Activated CD4-positive, alpha-beta T cell treated with anti-CD3 and anti-CD28 coated beads, Interleukin-2, amount 50 U/mL, for 48 hours (primary cell): ENCODE measurements around the gene CD47.

ENCODE experiments used
- DNase-seq, 2 experiments: peaks; one replicate each; pipeline ENCODE4 v3.0.0-alpha.2; 2020

CD47 gene

GRCh38 chr3:108044699-108045098 lies 46.1 kb downstream of the CD47 start:
- no peak for DNase-seq

- DNase-seq = no peak
Observed at GRCh38 chr3:108042300-108042699, 48.5 kb downstream of the CD47 start.

DNA sequence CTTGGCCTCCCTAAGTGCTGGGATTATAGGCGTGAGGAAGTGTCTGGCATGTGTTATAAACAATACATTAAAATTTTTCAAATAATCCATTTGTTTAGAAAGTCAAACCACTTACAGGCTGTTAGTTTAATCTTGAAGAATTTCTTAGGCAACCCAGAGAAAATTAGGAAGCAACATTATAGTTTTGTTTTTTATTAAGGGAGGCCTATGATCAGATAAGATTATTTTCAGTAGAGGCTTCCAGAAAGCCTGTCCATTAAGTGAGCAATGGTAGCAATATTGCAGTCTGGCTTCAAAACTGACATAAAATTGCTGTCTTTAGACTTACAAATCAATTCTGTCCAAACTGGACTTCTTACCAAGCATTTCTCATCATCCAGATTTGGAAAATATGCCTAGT lies 49.6 kb downstream of the CD47 start:
- DNase-seq = no peak

DNA sequence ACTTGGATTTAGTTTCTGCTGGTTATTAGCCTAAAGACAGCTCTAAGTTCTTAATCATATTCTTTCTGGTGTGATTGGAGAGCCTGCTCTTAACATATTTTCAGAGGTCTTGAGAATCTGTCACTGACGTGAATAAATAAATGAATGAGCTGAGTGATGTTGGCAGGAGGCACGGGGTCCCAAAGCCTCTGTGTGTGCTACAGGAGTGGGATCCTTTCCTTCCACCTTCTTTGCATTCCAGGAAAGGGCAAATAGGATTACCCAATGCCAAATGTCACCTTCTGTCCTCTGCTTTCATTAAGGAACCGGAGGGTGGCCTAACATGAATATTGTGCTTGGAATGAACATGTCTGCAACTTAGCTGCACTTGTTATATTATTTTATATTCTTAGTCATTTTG lies 53.1 kb downstream of the CD47 start:
- no peak for DNase-seq

GRCh38 chr3:108036984-108037741 lies 53.7 kb downstream of the CD47 start:
- DNase-seq = no peak

- no peak for DNase-seq
Observed at GRCh38 chr3:108036401-108036800, 54.4 kb downstream of the CD47 start.

GRCh38 chr3:108035751-108036150 lies 55.1 kb downstream of the CD47 start:
- no peak for DNase-seq

GRCh38 chr3:108031895-108032294 lies 58.9 kb downstream of the CD47 start:
- no peak for DNase-seq

DNA sequence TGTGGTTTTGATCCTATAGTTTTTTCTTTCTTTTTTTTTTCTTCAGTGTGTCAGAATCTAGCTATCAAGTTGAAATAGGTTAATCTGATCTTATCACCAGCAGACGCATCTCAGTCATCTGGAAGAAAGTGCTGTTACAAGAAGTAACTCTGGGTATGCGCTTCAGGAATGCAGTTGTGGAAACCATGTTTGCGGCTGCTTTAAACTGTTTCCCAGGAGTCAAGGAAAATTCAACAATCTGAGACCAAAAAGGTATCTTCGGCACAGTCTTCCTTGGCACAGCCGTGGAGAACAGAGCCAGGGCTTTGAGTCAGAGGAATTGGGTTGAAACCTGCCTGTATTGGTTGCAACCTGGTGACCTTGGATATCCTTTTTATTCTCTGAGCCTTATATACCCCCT lies 59.9 kb downstream of the CD47 start:
- DNase-seq = no peak

GRCh38 chr3:108029466-108029865 lies 61.4 kb downstream of the CD47 start:
- DNase-seq = no peak

GRCh38 chr3:108028896-108029295 lies 61.9 kb downstream of the CD47 start:
- DNase-seq = no peak

GRCh38 chr3:108025177-108025576 lies 65.7 kb downstream of the CD47 start:
- DNase-seq = no peak

GRCh38 chr3:108024146-108024850 lies 66.5 kb downstream of the CD47 start:
- DNase-seq = no peak

- DNase-seq = no peak
Observed at GRCh38 chr3:108022256-108023150, 68.3 kb downstream of the CD47 start.

GRCh38 chr3:108021533-108021932 lies 69.3 kb downstream of the CD47 start:
- no peak for DNase-seq

- no peak for DNase-seq
Observed at GRCh38 chr3:108021131-108021530, 69.7 kb downstream of the CD47 start.

DNA sequence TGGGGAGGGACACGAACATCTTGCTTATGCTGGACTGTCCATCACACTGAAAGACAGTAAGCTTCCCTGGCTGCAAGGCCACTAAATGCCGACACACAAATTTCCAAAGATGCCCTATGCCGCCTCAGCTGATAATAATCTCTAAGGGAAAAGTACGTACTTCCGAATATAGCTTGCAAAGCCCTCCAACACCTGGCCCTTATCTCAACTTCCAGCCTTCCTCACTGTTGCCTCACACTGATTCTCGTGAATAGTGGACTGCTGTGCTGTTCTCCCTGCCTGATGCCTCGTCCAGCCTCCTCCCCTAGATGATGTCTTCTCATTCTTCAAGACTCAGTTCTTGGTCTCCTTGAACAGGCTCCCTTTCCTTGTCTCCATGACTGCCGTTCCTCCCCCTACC lies 72.3 kb downstream of the CD47 start:
- no peak for DNase-seq

DNA sequence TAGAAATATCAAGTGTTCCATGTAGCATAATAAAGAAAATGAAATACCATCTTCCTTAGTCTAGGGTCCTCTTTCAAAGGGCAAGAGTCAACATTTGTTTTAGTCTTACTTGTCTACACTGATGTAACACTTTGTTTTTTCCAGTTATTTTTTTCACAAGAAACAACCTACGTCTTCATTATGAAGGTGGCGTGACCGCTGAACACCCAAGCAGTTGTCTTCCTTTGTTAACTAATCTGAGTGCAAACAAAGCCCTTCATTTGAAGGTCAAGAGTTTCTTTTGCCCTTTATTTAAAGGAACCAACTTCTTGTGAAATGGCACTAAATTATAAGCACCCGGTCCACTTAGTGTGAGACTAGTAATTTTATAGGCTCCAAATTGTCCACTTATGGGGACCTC lies 73.2 kb downstream of the CD47 start:
- DNase-seq = no peak

DNA sequence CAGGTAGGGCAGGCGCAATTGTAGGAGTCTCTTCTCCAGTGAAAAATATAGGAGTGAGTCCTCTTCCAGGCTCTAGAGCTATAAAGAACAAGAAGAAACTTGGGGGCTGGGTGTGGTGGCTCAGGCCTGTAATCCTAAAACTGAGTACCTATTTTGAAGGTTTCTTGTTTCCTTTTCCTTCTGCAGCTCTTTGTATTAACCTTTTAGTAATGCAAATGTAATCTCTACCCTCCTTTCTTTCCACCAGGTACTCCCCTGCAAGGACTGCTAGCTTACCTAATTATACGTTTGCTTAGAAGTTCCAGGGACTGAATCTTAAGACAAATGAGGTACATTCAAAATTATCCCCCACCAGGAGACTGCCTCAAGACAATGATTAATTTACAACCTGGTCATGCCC lies 75.9 kb downstream of the CD47 start:
- DNase-seq = no peak

- DNase-seq = no peak
Observed at GRCh38 chr3:108013141-108014055, 77.4 kb downstream of the CD47 start.

DNA sequence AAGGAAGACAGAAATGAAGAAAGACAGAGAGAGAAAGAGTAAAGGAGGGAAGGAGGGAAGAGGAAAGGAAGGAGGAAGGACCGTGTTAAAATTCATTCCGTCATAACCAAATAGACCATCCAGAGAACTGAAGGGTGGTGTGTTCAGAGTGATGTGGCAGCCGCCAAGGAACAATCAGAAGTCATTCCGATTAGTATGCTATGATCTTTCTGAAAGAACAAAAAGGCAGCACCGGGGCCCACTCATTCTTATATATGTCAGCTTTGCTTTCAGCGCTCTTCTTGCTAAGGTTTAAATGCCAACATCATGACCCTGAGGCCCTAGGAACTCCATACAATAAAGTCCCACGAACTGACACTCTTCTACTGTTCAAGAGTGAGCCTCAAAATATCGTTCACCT lies 78.5 kb downstream of the CD47 start:
- no peak for DNase-seq

DNA sequence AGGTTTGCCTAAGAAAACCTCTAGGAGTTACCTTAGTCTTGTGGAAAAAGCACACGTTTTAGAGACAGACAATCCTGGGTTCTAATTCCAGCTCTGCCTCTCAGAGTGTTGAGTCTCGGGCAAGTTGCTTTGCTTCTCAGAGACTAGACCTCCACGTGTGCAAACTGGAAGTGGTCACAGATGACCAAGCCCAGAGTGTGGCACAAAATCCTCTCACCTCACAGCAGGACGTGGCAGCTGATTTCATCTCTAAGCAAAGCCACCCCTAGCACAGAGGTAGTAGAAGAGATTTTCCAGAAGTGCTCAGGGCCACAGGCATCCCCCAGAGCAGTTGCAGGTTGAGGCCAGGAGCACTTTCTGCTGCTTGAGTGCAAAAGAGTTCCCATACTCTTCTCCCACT lies 79.2 kb downstream of the CD47 start:
- no peak for DNase-seq
